Loucy (cell line): ENCODE measurements around the gene GAGE10.

Experiments
- EZH2phosphoT487 ChIP-seq: fragments of 200-600 bp; IDR thresholded peaks from 2 replicates; pipeline ENCODE4 v1.6.1; 2018; ENCODE audit warnings: antibody characterized with exemption, mild to moderate bottlenecking, moderate library complexity, borderline replicate concordance
- TF ChIP-seq, protein P1 (sequence below): fragments of 200-600 bp; sonication (generic); conservative IDR thresholded peaks from 2 replicates; pipeline ENCODE4 v1.5.1; 2014; ENCODE audit warnings: mild to moderate bottlenecking, antibody characterized with exemption, low read length

DNA sequence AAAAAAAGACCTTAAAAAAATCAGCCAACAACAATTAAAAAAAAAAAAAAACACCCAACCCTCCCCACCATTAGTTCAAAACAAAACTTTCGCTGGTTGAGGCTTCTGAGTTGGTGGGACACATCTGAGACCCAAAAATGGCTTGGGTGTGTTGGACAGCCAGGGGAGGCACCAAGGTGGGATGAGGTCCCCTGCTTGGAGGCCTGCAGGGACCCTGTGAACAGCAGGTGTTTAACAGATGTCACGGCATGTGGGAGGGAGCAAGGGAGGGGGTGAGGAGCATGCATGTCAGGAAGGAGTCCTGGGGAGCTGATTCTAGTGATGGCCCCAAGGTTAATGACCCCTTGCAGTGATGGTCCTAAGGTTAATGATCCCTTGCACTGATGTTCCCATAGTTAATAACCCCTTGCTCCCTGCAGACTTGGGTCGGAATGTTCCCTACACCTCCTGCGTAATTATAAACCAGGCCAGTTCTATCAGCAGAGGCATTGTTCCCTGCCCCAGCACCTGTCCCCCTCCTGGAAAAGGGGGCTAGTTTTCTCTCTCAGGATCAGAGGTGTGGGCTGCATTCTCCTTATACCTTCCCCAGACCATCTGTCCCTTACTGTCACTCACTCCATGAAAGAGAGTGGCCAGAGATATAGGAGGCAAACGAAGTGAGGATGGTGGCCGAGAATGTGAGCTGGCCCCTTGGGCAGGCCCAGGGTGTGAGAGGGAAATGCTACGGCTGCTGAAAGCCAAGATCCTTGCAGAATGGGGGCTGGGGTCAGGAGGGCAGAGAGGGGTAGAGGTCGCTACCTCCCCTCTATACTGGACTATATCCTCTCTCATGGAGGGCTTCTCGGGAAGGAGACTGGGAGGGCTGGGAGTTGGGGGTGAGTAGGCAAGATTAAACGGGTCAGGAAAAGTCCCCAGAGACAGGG lies 36.7 kb upstream of the GAGE10 start:
- TF ChIP-seq, protein P1, sequence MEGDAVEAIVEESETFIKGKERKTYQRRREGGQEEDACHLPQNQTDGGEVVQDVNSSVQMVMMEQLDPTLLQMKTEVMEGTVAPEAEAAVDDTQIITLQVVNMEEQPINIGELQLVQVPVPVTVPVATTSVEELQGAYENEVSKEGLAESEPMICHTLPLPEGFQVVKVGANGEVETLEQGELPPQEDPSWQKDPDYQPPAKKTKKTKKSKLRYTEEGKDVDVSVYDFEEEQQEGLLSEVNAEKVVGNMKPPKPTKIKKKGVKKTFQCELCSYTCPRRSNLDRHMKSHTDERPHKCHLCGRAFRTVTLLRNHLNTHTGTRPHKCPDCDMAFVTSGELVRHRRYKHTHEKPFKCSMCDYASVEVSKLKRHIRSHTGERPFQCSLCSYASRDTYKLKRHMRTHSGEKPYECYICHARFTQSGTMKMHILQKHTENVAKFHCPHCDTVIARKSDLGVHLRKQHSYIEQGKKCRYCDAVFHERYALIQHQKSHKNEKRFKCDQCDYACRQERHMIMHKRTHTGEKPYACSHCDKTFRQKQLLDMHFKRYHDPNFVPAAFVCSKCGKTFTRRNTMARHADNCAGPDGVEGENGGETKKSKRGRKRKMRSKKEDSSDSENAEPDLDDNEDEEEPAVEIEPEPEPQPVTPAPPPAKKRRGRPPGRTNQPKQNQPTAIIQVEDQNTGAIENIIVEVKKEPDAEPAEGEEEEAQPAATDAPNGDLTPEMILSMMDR: no peak
- TF ChIP-seq EZH2phosphoT487: no peak
